HG02938 (cell line): ENCODE measurements around the gene TMEM38A.

Source experiments
- ATAC-seq: cut with Tn5 transposase; IDR thresholded peaks from one replicate; pipeline ENCODE4 v1.9.1; 2021; ENCODE audit warnings: mild to moderate bottlenecking, moderate library complexity; ENCODE audit not compliant: unreplicated experiment

Gene TMEM38A

GRCh38 chr19:16739546-16739945 is 78.6 kb downstream of the TMEM38A start:
- no peak for ATAC-seq
